DMS53 treated with DMSO at 0.1 percent for 48 hours (cell line): ENCODE data around the gene NEK8.
"Not testable (repeated sequence)": the region's sequence is repeated elsewhere in the genome, so short reads cannot be mapped to it uniquely, and the experiment has no call there.

Experiments
- DNase-seq: peaks from one replicate; lab custom pipeline; 2025; ENCODE audit not compliant: unreplicated experiment; lab: John Stamatoyannopoulos, UW

The NEK8 gene

DNA sequence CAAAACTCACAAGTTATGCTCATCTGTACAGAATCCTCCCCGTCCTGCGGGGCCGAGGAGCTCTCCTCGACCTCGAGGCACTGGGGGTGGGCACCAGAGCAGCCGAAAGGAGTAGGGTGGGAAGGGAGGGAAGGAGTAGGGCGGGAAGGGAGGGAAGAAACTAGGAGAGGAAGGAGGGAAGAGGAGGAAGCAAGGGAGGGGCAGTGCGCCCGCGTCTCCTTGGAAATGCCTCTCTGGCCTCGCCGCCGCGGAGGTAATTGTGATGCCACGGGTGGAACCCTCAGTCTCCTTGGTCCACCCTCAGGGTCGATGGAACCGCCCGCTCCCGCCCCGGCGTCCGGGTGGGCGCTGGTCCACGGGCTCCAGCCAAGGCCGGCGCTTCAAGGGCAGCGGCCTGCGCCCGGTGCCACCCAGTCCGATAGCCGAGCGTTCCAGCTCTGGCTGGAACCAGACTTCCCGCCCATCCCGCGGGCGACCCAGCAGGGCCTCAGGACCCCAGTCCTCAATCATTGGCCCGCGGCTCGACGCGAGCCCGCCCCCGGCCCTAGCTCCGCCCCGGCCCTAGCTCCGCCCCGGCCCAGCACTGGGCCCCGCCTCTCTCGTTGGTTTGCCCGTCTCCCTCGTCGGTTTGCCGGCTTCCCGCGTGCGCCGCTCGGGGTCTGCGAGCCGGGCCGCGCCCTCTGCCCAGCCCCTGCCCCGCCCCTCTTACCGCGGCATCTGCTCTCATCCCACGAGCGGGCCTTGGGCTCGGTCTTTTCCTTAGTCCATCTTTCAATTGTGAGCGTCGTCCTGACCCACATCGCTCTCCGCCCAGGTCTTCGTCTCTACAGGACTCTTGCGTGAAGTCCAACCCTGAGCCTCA lies 17.5 kb upstream of the NEK8 start:
- peak; percentile 44 for DNase-seq

DNA sequence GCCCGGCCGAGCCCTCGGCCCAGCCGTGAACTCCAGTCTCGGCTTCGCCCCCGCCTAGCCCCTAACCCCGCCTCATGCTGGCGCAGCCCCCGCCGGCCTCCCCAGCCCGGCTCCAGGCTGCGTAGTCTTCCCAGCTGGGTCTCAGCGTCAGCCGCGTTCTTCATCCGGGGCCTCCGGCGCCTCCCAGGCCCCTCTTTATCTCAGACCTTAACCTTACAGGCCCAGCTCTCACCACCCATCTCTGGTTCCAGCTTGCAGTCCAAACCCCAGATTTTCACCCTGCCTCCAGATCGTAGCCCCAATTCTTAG lies 16.9 kb upstream of the NEK8 start, which contains the start of gene PROCA1:
Gene PROCA1, minus strand, starts transcription at position 166 of the 309 bp plus-strand sequence. CDS start 228 bp downstream, outside the sequence.
- DNase-seq = no peak

DNA sequence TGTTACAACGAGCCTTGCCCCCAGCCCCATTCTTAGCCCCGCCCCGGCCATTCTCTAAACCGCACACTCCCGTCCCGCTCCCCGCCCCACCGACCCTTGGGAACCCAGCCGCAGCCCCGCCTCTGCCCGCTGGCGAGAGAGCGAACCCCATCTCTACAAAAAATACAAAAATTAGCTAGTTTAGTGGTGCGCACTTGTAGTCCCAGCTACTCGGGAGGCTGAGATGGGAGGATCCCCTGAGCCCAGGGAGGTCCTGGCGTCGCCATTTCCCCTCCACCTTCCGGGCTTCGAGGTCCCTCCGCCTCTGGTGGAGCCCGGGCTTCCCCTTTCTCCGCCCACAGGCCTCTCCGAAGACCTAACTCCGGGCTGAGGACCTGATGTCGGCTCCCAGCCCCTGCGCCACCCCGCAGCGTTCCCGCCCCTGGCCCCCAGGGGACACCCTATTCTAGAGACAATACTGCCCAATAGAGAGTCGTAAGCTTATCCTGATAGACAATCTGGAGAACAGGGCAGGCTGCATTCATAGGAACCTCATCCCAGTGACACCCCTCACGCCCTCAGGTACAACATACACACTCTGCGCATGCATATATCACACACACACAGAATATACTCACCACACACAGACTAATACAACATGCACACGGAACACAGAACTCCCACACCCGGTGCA lies 16.4 kb upstream of the NEK8 start:
- DNase-seq = no peak

DNA sequence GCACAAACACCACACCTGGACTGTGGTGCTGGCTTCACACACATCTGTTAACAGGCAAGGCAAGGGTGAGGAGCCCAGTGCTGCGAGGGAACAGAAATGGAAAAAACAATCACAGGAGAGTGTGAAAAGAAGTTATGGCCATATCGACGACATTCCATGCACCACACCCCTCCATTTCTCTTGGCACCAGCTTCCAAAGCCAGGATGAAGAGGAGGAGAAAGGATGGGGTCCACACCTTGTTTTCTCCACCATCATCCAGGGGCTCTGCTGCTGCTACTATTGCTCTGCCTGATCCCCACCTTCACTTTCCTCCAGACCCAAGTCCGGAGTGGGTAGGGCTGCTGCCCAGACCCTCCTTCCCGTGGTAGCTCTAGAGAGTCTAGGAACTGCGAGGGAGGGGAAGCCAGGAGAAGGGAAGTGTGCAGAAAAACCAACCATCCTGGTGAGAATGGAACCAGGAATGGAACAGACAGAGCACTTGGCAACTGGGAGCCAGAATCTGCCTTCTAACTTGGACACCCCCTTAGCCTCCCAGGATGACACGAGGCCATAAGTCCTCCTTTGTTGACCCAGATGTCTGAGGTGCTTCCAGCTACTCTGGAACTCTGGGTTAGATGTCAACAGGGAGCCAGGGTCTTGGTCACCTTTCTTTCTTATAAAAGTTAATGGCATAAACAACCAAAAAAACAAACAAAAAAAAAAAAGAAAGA lies 15.7 kb upstream of the NEK8 start:
- DNase-seq = no peak

DNA sequence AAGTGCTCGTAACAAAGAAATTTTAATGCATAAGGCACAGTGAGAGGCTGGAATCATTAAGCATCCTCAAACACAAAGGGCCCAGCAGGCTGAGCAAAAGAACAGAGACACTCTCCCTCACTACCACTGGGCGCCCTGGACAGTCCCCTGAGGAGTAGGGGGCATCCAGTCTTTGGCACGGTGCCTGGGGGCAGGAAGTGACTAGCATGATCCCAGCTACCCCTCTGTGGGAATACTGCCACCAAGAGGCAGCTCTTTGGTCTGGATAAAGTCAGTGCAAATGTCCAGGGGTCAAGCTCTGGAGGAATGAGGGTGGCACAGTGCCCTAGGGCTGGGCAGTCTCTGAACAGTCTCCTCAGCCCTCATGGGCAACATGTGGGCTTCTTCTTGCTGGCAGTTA lies 14.3 kb upstream of the NEK8 start:
- no peak for DNase-seq

DNA sequence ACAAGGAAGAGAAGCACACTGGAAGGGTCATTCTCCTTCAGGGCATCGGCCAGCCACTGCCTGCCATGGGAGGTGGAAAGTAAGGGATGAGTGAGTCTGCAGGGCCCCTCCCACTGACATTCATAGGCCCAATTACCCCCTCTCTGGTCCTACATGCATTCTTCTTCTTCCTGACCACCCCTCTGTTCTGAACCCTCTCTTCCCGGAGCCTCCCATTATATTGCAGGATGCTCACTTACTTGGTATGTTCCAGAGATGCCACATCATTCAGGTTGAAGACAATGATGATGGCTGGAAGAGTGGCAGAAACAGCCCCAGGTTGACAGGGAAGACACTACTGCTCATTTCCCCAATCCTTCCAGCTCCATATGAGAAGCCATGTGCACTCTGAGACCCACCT lies 13.4 kb upstream of the NEK8 start:
- no peak for DNase-seq

DNA sequence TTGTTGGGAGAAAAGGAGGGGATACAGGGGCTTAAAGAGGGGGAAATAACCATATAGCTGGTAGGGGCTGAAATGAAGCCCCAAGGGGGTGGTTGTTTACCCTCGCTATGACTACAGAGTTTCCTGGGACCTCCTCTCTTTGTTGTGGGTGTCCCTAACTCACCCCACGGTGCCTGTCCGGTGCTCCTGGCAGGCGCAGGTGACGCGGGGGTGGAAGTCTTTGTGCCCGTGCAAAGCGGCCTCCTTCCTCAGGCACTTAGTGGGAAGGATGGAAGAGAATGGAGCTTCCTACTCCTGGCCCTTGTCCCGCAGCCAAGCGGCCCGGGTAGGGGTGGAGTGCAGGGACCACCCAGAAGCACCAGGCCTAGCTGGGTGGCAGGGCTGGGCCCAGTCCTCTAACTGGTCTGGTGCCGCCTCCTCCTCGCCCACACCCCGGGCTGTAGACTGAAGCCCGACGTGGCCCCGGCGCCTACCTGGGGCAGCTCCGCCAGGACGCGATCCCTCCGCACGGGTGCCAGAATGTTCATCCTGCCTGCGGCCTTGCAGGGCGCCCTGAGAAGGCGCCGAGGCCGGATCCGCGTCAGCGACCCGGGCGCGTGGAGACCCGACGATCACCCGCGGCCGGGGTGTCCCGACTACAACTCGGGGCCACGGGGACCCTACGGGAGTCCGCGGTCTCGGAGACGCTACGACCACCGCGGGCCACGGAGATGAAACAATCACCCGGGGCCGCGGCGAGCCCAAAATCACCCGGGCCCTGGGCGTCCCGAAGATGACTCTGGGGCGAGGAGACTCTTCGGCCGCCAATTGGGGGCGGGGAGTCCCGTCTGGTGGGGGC lies 11.6 kb upstream of the NEK8 start:
- no peak for DNase-seq

DNA sequence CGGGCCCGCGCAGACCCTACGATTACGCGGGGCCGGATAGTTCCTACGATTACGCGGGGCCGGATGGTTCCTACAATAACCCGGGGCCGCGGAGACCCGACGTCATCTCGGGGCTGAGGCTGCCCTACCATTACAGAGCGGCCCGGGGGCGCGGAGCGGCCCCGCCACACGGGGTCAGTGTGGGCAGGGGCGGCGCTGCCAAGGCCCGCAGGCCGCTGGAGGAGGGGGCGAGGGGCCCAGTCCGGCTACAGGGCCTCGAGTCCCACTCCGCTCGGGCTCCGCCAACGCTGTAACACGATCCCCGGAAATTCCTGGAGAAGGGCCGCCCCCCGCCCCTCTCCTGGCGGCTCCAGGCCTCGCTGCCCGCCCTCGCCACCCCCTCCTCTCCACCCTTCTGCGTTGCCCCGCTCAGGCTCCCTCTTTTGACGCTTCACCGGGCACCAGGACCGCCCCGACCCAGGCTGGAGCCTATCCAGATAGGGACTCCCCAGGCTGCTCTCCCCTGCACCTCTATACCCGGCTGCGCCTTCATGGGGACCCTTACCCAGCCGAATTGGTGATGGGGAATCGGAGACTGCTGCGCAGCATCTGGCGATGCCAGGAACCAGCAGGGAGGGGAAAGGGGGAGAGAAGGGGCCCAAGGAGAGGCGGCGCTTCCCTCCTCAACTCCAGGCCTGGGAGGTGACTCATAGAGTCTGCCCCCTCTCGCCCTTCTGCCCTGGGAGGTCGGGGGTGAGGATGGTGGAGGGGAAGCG lies 10.8 kb upstream of the NEK8 start, which contains the start of gene RAB34:
Gene RAB34, minus strand, starts transcription at position 291 of the 755 bp plus-strand sequence. CDS start 602 bp downstream, outside the sequence.
- peak; percentile 35 for DNase-seq

DNA sequence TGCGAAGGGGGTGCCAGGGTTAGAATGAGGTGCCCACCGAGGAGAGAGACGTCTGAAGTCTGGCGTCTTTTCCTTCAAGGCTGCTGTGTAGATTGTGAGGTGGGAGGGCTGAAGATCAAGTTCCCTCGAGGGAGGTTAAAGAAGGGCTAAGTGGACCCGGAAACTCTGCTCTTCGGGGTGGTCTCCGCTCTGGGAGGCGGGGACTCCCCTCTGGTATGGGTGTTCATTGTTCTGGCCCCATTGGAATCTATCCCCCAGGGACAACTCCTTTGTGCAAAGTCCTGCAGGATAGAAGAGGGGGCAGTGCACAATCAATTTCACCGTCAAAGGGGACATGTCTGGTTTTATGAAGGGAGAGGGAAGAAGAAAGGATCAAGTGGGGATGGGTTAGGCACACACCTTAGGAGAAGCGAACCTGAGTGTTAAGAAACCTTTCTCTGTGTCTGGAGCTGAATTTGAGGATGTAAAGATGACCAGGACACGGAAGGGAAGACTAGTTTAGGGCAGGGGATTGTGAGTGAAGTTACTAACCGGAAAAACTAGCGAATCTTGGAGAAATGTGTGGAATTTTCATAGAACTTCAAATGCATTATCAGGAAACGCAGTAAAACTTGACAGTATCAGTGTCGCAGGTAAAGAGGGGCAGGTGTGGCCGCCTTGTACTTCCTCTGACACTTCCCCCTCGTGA lies 10.1 kb upstream of the NEK8 start:
- DNase-seq = no peak

DNA sequence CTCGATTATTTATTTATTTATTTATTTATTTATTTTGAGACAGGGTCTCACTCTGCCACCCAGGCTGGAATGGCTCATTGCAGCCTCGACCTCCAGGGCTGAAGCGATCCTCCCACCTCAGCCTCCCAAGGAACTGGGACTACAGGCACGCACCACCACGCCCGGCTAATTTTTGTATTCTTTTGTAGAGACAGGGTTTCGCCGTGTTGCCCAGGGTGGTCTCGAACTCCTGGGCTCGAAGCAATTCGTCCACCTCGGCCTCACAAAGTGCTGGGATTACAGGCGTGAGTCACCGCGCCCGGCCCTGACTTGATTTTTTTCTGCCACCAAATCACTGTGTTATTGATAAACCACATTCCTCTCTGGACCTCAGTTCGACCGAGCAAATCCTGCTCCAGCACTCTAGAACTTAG lies 9.6 kb upstream of the NEK8 start:
- DNase-seq = no peak

DNA sequence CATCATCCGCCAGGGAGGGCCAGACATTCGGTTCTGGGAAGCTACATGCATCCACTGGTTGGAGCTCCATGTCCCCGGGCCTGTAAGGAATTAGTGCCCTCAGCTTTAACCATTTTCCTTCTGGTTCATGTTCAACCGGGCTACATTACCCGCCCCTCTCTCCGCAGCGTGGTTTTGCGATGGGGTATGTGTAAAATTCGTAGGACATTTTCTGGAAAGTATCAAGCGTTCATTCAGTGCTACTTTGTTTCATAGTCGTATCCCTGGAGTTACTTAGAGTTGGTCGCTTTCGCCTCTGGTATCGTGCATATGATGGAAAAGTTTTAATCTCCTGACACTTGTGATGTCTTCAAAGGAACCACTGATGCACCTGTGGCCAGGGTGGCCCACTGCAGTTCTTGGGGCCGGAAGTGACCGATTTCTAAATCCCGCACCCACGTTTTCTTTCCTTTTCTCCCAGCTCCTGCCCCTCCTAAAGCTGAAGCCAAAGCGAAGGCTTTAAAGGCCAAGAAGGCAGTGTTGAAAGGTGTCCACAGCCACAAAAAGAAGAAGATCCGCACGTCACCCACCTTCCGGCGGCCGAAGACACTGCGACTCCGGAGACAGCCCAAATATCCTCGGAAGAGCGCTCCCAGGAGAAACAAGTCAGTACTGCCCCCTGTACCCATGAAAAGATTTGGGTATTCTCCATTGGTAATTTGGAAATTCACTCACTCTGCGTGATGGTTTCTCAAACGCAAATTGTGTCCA lies 8.2 kb upstream of the NEK8 start:
- no peak for DNase-seq

DNA sequence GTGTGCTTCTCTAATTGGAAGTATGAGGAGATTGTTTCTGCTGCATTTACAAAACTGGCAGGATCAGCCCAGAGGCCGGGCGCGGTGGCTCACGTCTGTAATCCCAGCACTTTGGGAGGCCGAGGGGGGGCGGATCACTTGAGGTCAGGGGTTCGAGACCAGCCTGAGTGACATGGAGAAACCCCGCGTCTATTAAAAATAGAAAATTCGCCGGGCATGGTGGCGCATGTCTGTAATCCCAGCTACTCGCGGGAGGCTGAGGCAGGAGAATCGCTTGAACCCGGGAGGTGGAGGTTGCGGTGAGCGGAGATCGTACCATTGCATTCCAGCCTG lies 7.6 kb upstream of the NEK8 start:
- DNase-seq = not testable (repeated sequence)

DNA sequence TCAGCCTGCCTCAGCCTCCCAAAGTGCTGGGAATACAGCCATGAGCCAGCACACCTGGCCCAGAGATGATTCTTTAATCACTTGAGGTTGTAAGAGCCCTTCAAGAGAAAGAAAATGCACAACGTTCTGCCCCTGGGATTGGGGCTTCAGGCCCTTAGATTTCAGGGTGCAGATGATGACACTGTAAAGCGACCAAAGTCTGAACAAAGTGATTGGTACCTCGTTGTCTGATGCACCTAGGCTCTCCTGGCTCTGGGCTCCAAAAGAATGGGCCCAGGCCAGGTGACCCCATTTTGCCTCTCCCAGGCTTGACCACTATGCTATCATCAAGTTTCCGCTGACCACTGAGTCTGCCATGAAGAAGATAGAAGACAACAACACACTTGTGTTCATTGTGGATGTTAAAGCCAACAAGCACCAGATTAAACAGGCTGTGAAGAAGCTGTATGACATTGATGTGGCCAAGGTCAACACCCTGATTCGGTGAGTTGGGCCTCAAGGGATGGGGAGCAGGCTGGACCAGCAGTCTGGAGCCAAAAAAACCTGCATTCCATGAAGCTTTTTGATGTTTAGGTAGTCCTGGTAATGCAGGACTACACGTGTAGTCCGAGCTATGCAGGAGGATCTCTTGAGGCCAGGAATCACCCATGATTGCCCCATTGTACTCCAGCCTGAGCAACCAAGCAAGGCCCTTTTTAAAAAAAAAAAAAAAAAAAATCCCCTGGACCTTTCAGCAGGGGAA lies 6.0 kb upstream of the NEK8 start:
- no peak for DNase-seq

DNA sequence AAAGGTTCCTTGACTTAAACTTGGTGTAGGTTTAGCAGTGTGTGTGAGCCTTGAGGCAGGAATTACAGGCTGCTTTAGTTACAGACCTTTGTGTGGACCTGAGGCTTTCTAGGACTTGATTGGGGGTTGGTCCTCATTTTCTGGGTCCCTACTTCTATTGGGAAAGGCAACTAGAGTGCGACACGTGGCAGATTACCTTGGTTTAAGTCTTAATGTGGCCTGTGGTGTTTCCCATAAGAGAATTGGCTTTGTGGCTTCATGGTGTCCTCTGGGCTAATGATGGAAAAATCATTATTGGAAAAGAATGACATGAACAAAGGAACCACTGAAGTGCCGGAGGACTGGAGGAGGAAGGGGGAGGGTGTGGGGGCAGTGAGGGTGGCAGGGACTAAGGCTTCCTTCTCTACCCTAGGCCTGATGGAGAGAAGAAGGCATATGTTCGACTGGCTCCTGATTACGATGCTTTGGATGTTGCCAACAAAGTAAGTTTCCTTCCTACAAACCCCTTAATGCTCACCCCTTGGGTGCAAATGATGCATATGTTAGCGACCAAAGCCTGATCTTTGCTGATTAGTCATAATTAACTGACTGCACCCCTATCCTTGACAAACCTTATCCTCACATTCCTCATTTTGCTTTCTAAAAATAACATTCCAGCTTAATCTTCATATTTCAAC lies 5.3 kb upstream of the NEK8 start:
- no peak for DNase-seq

DNA sequence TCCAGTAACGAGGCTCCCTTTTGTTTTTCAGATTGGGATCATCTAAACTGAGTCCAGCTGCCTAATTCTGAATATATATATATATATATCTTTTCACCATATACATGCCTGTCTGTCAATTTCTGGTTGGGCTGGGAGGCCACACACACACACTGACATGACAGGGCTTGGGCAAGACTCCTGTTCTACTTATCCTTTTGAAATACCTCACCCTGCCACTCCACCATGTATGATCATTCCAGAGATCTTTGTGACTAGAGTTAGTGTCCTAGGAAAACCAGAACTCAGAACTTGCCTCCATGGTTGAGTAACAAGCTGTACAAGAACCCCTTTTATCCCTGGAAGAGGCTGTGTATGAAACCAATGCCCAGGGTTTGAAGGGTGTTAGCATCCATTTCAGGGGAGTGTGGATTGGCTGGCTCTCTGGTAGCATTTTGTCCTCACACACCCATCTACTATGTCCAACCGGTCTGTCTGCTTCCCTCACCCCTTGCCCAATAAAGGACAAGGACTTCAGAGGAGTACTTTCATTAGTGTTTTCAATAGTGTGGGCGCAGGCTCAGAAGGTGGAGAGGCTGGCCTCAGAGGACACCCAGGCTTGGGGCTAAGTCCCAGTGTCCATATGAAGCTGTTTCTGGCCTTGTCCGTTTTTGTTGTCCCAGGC lies 4.6 kb upstream of the NEK8 start:
- not testable (repeated sequence) for DNase-seq

DNA sequence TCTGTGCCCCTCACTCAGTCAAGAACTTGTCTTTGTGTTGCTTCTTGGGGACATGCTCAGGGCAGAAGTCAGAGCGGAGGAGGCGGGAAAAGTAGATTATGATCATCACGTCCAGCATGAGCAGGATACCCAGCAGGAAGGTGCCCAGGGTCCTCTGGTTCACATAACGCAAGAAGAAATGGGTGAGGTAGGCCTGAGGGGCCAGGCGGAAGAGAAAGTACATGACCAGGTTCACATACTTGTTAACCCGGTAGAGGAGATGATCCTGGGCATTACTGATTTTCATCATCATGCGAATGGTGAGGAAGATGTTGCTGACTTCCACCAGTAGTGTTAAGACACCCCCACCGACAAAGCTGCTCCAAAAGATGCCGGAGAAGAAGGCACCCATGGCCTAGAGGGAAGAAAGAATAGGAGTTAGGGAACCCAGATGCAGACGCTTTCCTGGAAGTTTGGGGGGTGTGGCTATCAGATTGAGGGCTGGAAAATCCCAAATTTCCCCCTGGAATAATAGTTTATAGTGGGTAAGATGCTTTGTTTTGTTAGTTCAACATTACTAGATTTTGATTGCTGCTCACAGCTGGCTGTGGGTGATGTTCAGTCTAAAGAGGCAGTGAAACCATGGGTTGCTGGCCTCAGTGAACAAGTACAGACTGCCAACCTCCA lies 4.0 kb upstream of the NEK8 start:
- no peak for DNase-seq
